ENCODE results near the gene CPD. TPM values are rescaled to one million over a fixed set of nuclear protein-coding genes. Genes with fewer than 3 reads are reported as not detected.

The CPD gene
- total and polyA plus RNA-seq, 9 of the 15 experiments (the other 6 are each of a cell fraction or from before 2014, with no cell fraction given) = 4.5 to 24.4 (median 20.4) TPM

DNA sequence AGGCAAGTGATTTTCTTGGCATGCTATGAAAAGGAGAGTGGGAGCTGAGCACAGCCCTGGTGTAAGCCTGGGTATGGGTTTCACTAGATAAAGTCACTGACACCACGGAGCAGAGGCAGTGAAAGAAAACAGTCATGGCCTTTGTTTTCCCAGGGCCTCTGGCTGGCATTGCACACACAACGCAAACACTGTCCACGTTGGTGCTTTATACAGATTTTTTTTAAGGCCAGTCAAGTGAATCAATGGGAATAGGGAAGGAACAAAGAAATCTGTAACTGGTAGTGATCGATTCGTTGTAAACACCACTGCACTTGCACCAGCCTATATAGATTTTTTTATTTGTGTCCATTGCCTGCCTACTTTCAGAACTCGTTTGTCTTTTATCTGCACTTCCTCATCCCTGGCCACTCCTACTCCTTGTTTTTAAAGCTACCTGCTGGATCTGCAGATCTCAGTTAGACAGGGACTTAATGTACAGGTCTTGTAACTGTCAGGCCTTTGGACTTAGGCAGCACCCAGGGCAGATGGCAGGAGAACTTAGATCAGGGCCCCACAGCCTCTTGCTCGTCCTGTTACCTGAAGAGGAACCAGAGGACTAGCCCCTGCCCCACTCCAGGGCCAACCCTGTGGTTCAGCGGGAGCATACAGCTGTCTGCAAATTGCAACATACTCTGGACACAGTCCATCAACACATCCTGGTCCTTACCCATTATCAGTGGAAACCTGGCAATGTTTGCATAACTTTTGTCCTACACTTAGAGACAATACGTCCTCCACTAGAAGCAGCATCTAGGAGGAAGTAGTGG lies 34.2 kb upstream of the CPD start (continued):
- TF ChIP-seq, protein P1, sequence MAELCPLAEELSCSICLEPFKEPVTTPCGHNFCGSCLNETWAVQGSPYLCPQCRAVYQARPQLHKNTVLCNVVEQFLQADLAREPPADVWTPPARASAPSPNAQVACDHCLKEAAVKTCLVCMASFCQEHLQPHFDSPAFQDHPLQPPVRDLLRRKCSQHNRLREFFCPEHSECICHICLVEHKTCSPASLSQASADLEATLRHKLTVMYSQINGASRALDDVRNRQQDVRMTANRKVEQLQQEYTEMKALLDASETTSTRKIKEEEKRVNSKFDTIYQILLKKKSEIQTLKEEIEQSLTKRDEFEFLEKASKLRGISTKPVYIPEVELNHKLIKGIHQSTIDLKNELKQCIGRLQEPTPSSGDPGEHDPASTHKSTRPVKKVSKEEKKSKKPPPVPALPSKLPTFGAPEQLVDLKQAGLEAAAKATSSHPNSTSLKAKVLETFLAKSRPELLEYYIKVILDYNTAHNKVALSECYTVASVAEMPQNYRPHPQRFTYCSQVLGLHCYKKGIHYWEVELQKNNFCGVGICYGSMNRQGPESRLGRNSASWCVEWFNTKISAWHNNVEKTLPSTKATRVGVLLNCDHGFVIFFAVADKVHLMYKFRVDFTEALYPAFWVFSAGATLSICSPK (IDR thresholded peaks at IDR 0.05; ENCODE audit: borderline replicate concordance) = no peak
- TF ChIP-seq, protein P2, sequence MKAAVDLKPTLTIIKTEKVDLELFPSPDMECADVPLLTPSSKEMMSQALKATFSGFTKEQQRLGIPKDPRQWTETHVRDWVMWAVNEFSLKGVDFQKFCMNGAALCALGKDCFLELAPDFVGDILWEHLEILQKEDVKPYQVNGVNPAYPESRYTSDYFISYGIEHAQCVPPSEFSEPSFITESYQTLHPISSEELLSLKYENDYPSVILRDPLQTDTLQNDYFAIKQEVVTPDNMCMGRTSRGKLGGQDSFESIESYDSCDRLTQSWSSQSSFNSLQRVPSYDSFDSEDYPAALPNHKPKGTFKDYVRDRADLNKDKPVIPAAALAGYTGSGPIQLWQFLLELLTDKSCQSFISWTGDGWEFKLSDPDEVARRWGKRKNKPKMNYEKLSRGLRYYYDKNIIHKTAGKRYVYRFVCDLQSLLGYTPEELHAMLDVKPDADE (conservative IDR thresholded peaks at IDR 0.05; ENCODE audit: control insufficient read depth, low read depth, low read length) = no peak
- TF ChIP-seq HDAC8 (tag; IDR thresholded peaks at IDR 0.05) (no peak), LARP7 (IDR thresholded peaks at IDR 0.05) (no peak), ZBTB1 (CRISPR knock-in tag; IDR thresholded peaks at IDR 0.05; ENCODE audit: borderline replicate concordance, low read depth) (no peak), POLR2H (tag; IDR thresholded peaks at IDR 0.05; ENCODE audit: low read depth) (peak; percentile 44; the same call in 1 of the 2 replicates), LEF1 (IDR thresholded peaks at IDR 0.05) (peak; percentile 86; the same call in 1 of the 2 replicates), FOXK1 (CRISPR knock-in tag; IDR thresholded peaks at IDR 0.05; ENCODE audit: borderline replicate concordance) (no peak), ILF3 (IDR thresholded peaks at IDR 0.05; ENCODE audit: borderline replicate concordance) (no peak), TSC22D4 (tag; IDR thresholded peaks at IDR 0.05) (no peak), ZNF212 (CRISPR knock-in tag; IDR thresholded peaks at IDR 0.05) (no peak), RNF2 (IDR thresholded peaks at IDR 0.05) (peak; percentile 44)
- TF ChIP-seq, protein P3, sequence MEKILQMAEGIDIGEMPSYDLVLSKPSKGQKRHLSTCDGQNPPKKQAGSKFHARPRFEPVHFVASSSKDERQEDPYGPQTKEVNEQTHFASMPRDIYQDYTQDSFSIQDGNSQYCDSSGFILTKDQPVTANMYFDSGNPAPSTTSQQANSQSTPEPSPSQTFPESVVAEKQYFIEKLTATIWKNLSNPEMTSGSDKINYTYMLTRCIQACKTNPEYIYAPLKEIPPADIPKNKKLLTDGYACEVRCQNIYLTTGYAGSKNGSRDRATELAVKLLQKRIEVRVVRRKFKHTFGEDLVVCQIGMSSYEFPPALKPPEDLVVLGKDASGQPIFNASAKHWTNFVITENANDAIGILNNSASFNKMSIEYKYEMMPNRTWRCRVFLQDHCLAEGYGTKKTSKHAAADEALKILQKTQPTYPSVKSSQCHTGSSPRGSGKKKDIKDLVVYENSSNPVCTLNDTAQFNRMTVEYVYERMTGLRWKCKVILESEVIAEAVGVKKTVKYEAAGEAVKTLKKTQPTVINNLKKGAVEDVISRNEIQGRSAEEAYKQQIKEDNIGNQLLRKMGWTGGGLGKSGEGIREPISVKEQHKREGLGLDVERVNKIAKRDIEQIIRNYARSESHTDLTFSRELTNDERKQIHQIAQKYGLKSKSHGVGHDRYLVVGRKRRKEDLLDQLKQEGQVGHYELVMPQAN (IDR thresholded peaks at IDR 0.05; ENCODE audit: borderline replicate concordance) = no peak
- TF ChIP-seq, protein P4, sequence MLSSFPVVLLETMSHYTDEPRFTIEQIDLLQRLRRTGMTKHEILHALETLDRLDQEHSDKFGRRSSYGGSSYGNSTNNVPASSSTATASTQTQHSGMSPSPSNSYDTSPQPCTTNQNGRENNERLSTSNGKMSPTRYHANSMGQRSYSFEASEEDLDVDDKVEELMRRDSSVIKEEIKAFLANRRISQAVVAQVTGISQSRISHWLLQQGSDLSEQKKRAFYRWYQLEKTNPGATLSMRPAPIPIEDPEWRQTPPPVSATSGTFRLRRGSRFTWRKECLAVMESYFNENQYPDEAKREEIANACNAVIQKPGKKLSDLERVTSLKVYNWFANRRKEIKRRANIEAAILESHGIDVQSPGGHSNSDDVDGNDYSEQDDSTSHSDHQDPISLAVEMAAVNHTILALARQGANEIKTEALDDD (IDR thresholded peaks at IDR 0.05) = peak; percentile 73
- TF ChIP-seq, protein P5, sequence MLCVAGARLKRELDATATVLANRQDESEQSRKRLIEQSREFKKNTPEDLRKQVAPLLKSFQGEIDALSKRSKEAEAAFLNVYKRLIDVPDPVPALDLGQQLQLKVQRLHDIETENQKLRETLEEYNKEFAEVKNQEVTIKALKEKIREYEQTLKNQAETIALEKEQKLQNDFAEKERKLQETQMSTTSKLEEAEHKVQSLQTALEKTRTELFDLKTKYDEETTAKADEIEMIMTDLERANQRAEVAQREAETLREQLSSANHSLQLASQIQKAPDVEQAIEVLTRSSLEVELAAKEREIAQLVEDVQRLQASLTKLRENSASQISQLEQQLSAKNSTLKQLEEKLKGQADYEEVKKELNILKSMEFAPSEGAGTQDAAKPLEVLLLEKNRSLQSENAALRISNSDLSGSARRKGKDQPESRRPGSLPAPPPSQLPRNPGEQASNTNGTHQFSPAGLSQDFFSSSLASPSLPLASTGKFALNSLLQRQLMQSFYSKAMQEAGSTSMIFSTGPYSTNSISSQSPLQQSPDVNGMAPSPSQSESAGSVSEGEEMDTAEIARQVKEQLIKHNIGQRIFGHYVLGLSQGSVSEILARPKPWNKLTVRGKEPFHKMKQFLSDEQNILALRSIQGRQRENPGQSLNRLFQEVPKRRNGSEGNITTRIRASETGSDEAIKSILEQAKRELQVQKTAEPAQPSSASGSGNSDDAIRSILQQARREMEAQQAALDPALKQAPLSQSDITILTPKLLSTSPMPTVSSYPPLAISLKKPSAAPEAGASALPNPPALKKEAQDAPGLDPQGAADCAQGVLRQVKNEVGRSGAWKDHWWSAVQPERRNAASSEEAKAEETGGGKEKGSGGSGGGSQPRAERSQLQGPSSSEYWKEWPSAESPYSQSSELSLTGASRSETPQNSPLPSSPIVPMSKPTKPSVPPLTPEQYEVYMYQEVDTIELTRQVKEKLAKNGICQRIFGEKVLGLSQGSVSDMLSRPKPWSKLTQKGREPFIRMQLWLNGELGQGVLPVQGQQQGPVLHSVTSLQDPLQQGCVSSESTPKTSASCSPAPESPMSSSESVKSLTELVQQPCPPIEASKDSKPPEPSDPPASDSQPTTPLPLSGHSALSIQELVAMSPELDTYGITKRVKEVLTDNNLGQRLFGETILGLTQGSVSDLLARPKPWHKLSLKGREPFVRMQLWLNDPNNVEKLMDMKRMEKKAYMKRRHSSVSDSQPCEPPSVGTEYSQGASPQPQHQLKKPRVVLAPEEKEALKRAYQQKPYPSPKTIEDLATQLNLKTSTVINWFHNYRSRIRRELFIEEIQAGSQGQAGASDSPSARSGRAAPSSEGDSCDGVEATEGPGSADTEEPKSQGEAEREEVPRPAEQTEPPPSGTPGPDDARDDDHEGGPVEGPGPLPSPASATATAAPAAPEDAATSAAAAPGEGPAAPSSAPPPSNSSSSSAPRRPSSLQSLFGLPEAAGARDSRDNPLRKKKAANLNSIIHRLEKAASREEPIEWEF (CRISPR knock-in tag; IDR thresholded peaks at IDR 0.05) = 0 out of 2 replicates have a peak, but pooled peaks have one; percentile 29
